Transverse colon (tissue), 4 donors: ENCODE data around the gene POLA2. TPM values are rescaled to one million over a fixed set of nuclear protein-coding genes. Genes with fewer than 3 reads are reported as not detected.
"Not testable (repeated sequence)": the region's sequence is repeated elsewhere in the genome, so short reads cannot be mapped to it uniquely, and the experiment has no call there.

Experiments
- DNase-seq: peaks from one replicate; pipeline ENCODE4 v3.0.0-alpha.2; 2019
- H3K27ac ChIP-seq, 4 donors: fragments of 200-600 bp; sonication (generic); 2 replicates each; pipeline ENCODE4 v1.5.1; 2016 to 2018; ENCODE audit warnings: inconsistent platforms in 4 of 4
- H3K27me3 ChIP-seq: fragments of 200-600 bp; sonication (generic); 2 replicates; pipeline ENCODE4 v1.5.1; 2017; ENCODE audit warnings: inconsistent platforms
- H3K36me3 ChIP-seq, 4 donors: fragments of 200-600 bp; sonication (generic); 2 replicates each; pipeline ENCODE4 v1.5.1; 2017 to 2019; ENCODE audit warnings: inconsistent platforms in 4 of 4
- H3K4me1 ChIP-seq, 4 donors: fragments of 200-600 bp; sonication (generic); 2 replicates each; pipeline ENCODE4 v1.5.1; 2017 to 2020; ENCODE audit warnings: inconsistent platforms in 4 of 4
- H3K4me3 ChIP-seq, 4 donors: fragments of 200-600 bp; sonication (generic); 1 replicate in 1 of 4; 2 replicates in 3 of 4; pipeline versions ENCODE4 v1.5.1 to v1.6.1; 2017 to 2019; ENCODE audit warnings: inconsistent platforms in 4 of 4
- H3K9me3 ChIP-seq, 2 donors: fragments of 200-600 bp; sonication (generic); 2 replicates each; pipeline ENCODE4 v1.5.1; 2017 to 2019; ENCODE audit warnings: inconsistent platforms in 2 of 2
- CTCF ChIP-seq, 5 experiments: fragments of 200-600 bp in 3 of 5; fragments of 450-650 bp in 2 of 5; sonication (generic) in 3 of 5; IDR thresholded peaks; 1 replicate in 2 of 5; 2 replicates in 3 of 5; pipeline ENCODE4 v1.5.1; 2016 to 2017; ENCODE audit warnings: antibody characterized with exemption in 5 of 5, inconsistent platforms in 3 of 5, mild to moderate bottlenecking in 2 of 5, moderate library complexity in 1 of 5
- EP300 ChIP-seq: sonication (generic); formaldehyde crosslinking; IDR thresholded peaks from one replicate; pipeline ENCODE4 v1.6.1; 2017; ENCODE audit warnings: antibody characterized with exemption, low read depth
- POLR2A ChIP-seq: fragments of 450-650 bp; IDR thresholded peaks from one replicate; pipeline ENCODE4 v1.6.1; 2016; ENCODE audit warnings: antibody characterized with exemption, mild to moderate bottlenecking, moderate library complexity
- POLR2AphosphoS5 ChIP-seq, 3 donors: sonication (generic); formaldehyde crosslinking; IDR thresholded peaks; one replicate each; pipeline ENCODE4 v1.6.1; 2016; ENCODE audit warnings: antibody characterized with exemption in 3 of 3
- WGBS, 2 donors: methylation state at CpG; one replicate each; pipeline ENCODE4 v1.1.5; 2018; ENCODE audit warnings: low coverage in 1 of 2; 5-methylcytosine and 5-hydroxymethylcytosine counted together
- in situ Hi-C, 4 donors: fragments of 200-750 bp; cut with MboI; loops; one replicate each; pipeline versions ENCODE4 v1.15.0 to v1.15.1; 2017; ENCODE audit warnings: low sequenced_read_pairs in 3 of 4, low pct_ligation_motif_present in 1 of 4, low pct_unique_long_range_greater_than_20kb in 1 of 4
- intact Hi-C: fragments of 100-400 bp; cut with DNase I; formaldehyde crosslinking; loops from one replicate; pipeline ENCODE4 v1.15.1; 2023; ENCODE audit warnings: low total_unique reads
- total RNA-seq, 4 donors: library from RNA; depleted of rRNA; stranded (reverse); fragments of >200 nt; gene quantifications; one replicate each; pipeline ENCODE4 v1.1.0, GENCODE V29; 2016

POLA2 gene
- total RNA-seq, 4 donors from 2014 or later, result 3.0 to 17.5 (median 6.2) TPM

- no peak for TF ChIP-seq CTCF (IDR thresholded peaks at IDR 0.05)
- H3K27ac ChIP-seq, result no peak overlapping the region
- H3K4me3 ChIP-seq, result no peak overlapping the region
- H3K9me3 ChIP-seq, result no peaks in the 10 kb centered on the region
- no peaks in the 10 kb centered on the region for H3K4me1 ChIP-seq
- DNase-seq, result no peak
- WGBS, 2 donors, result 79 to 83% methylated on average over 6 of the region's 6 CpGs
- intact Hi-C loops, result no loop called here
- H3K27me3 ChIP-seq, result no peaks in the 10 kb centered on the region
- in situ Hi-C loops, result no loop called here
- no peaks in the 10 kb centered on the region for H3K36me3 ChIP-seq
Observed at GRCh38 chr11:65242389-65242788, 19.4 kb upstream of the POLA2 start.

GRCh38 chr11:65243797-65244196 is 18.0 kb upstream of the POLA2 start:
- no peaks in the 10 kb centered on the region for H3K36me3 ChIP-seq
- H3K27ac ChIP-seq, result no peak overlapping the region
- H3K4me3 ChIP-seq, result no peak overlapping the region
- TF ChIP-seq POLR2AphosphoS5 (IDR thresholded peaks at IDR 0.05) (no peak), EP300 (no peak), POLR2A (no peak), CTCF (IDR thresholded peaks at IDR 0.05) (no peak)
- DNase-seq, result no peak
- no peaks in the 10 kb centered on the region for H3K4me1 ChIP-seq
- 78% methylated on average over 4 of the region's 4 CpGs; no CpG with 5 or more reads in 1 of the 2 donors for WGBS, 2 donors
- H3K9me3 ChIP-seq, result no peaks in the 10 kb centered on the region
- no peaks in the 10 kb centered on the region for H3K27me3 ChIP-seq
- in situ Hi-C loops (no loop called here), intact Hi-C loops (no loop called here)

- H3K9me3 ChIP-seq, in situ Hi-C loops, DNase-seq, H3K36me3 ChIP-seq, H3K4me1 ChIP-seq, intact Hi-C loops, H3K4me3 ChIP-seq, H3K27ac ChIP-seq, H3K27me3 ChIP-seq: not testable (repeated sequence)
- 83 to 86% methylated on average over 8 of the region's 8 CpGs for WGBS, 2 donors
Observed at GRCh38 chr11:65245046-65245445, 16.7 kb upstream of the POLA2 start.

- in situ Hi-C loops, result no loop called here
- H3K36me3 ChIP-seq, result no peaks in the 10 kb centered on the region
Observed at GRCh38 chr11:65246506-65246905, 15.3 kb upstream of the POLA2 start.

GRCh38 chr11:65248184-65248710 is 13.5 kb upstream of the POLA2 start:
- 82 to 86% methylated on average over 3 to 9 of the region's 9 CpGs for WGBS, 2 donors
- in situ Hi-C loops, DNase-seq: not testable (repeated sequence)

More at GRCh38 chr11:65246506-65246905, 15.3 kb upstream of the POLA2 start:
- DNase-seq, result no peak
- no peaks in the 10 kb centered on the region for H3K27me3 ChIP-seq
- H3K9me3 ChIP-seq, result no peaks in the 10 kb centered on the region
- no peak overlapping the region for H3K27ac ChIP-seq
- intact Hi-C loops, result no loop called here
- no peak overlapping the region for H3K4me3 ChIP-seq
- WGBS, 2 donors, result 66 to 83% methylated on average over 1 to 5 of the region's 5 CpGs
- TF ChIP-seq POLR2AphosphoS5 (IDR thresholded peaks at IDR 0.05), result no peak
- no peak for TF ChIP-seq EP300
- no peak for TF ChIP-seq CTCF (IDR thresholded peaks at IDR 0.05)
- TF ChIP-seq POLR2A, result no peak
- no peaks in the 10 kb centered on the region for H3K4me1 ChIP-seq

More at GRCh38 chr11:65248184-65248710, 13.5 kb upstream of the POLA2 start:
- intact Hi-C loops, H3K27me3 ChIP-seq, H3K27ac ChIP-seq, H3K4me3 ChIP-seq, H3K36me3 ChIP-seq, H3K9me3 ChIP-seq, H3K4me1 ChIP-seq: not testable (repeated sequence)
